HG03442 (cell line): ENCODE results near the gene CLEC3B.

ENCODE experiments used
- ATAC-seq: cut with Tn5 transposase; IDR thresholded peaks from one replicate; pipeline ENCODE4 v1.9.1; 2021; ENCODE audit warnings: mild to moderate bottlenecking, moderate library complexity; ENCODE audit not compliant: unreplicated experiment

CLEC3B gene

DNA sequence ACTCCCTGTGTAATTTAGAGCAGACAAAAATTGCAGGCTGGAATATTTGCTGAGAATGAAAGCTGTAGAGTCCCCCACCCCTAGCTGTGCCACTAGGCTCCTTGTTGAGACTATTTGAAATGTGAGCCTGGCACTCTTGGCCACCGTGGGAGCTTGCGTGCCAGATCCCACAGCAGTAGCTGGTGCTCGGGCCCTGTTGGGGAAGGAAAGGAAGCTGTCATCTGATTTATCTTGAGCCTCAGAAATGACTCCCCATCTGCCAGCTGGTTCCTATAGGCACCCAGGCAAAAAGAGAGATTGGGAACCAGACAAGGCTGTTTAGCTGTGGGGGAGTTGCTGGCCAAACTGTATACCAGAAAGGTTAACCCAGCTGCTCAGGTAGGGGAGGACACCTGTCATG lies 23.4 kb upstream of the CLEC3B start:
- ATAC-seq: no peak

DNA sequence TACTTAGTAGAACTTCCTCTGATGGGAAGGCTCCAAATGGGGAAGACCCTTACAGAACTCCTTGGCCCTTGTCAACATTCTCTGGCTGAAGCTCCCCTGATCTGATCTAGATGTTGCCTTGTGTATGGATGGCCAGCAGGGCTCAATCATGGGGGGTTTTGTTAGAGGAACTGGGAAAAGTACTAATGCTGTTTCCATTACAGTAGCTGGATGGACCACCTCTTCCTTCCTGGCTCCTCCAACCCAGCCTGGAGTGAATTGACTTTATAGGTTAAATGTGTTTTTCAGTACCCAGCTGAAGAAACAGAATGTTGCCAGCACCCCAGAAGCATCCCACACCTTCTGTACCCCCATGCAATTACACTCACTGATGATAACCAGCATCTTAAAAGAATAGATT lies 22.7 kb upstream of the CLEC3B start:
- no peak for ATAC-seq

DNA sequence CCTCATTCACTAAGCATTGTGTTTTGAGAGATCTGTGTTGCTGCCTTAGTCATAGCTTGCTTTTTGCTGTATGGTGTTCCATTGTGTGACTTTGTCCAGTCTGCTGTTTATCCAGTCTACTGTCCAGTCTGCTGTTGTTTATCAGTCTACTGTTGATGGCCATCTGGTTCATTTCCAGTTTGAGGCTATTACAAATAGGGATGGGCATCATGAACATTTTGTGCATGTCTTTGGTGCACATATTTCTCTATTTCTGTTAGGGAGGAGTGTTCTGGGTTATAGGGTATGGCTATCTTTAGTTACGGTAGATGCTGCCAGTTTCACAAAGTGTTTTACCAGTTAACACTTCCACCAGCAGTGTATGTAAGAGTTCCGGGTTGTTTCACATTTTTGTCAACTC lies 22.2 kb upstream of the CLEC3B start:
- ATAC-seq: no peak

DNA sequence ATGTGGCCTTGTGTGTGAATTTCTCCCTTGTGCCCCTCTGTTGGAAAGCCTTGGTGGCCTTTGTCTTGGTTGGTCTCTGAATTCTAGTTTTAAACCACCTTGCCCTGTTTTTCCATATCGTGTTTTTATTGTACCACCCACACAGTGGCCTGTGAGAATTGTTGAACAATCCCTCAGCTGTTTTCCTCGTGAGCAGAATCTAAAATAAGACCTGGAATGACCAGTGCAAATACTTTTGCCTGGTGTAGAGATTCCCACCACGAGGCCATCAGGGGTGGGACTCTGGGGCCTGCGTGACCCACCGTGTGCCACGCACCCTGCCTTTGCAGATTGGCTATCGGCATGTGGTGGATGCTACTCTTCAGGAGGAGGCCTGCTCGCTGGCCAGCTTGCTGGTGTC lies 19.0 kb upstream of the CLEC3B start:
- no peak for ATAC-seq

DNA sequence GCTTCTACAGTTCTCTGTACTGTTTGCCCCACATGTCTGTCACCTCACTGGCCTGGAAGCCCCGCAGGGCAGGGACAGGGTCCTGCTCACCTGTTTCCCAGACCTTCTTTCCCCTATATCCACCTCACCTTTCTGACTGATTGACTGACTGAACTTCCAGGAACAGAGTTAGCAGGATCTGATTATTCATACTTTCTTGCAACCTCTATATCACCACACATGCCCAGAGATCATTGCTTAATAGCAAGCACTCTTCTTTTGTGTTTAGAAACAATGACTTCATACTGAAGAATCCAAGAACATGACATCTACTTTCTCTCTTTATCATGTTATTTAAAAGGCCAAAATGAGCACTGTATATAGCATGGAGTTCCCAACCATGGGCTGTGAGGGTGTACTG lies 18.0 kb upstream of the CLEC3B start:
- no peak for ATAC-seq

DNA sequence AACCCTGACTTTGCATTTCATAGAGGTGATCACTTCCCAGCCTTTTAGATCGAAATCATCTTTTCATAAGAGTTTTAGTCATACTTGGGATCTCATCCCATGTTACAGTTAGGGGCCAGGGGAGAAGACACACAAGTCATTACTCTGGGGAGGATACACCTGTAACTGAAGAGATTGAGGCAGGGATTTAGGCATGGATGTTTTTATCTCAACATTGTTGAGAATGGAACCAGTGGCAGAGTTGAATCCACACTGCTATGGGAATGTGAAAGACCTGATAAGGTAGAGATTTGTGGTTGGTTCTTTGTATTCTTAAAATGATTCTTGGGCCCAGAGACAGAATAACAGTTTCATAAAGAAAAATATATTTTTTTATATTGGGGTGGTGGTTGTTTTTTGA lies 16.2 kb upstream of the CLEC3B start:
- no peak for ATAC-seq

DNA sequence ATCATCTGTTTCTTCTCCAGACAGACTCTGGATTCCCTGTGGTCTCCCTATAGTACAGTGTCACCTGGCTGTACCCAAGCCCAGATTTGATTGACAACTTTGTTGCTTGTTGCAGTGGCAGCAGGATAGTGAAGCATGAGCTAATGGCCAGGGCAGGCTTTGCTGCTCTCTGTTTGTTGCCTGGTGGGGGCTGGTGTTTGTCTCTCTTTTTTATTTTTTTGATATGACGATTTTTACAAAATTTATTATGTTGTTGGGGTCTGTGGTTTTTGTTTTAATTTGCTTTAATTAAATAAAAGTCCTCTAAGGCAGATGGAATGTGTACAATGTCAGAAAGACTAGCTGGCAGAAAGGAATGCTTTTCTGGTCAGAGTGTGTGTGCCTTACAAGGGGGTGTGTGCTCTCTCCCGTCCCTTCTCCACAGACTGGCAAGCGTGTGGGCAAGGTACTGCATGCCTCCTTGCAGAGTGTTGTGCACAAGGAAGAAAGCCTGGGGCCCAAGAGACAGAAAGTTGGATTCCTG lies 15.2 kb upstream of the CLEC3B start:
- ATAC-seq: no peak

DNA sequence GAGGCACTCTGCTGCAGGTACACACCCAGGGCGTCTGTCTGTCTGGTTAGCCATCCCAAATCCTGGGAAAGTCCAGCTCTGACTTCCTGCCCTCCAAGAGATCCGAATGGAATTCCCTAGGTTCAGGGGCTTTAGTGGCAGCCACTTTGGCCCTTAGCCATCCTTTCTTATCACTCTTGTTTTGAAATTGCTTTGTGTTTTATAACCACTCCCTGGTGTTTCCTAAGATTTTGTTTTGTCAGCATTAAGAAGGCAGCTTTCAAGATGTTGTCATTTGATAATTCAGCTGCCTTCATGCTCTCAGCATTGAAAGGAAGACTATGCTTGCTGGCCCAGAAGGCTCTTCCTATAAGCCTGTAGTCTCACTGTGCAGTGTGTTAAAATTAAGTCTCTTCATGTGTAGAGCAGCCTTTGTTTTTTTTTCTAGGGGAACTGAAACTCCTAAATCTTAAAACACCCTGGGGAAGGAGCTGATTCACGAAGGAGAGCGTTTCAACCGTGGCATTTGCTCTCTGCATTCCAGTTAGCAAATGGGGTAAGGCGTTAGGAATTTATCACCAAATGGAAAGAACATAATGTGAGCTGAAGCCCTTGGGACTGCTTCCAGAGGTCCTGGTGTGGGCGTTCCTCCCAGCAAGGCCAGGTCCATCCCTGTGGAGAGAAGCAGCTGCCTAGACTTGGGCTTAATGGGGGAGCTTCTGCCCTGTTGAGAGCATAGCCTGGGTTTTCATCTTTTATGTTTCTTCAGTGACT lies 14.2 kb upstream of the CLEC3B start:
- ATAC-seq: no peak

DNA sequence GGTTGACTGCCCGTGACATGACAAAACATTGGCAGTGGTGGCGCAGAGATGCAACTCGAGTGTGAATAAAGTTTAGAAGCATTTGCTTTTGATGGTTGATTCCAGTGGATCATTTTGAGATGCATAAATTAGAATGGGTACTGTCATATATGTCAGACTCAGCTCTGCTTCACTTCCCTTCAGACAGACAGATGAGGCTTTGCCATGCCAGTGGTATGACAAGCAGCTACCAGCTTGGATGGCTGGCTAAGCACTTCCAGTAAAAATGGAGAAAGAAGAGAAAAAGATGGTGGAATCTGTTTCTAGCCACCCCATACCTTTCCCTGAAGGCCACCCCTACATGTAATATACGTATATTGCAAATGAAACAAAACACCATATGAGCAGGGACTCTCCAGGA lies 13.5 kb upstream of the CLEC3B start:
- ATAC-seq: no peak

DNA sequence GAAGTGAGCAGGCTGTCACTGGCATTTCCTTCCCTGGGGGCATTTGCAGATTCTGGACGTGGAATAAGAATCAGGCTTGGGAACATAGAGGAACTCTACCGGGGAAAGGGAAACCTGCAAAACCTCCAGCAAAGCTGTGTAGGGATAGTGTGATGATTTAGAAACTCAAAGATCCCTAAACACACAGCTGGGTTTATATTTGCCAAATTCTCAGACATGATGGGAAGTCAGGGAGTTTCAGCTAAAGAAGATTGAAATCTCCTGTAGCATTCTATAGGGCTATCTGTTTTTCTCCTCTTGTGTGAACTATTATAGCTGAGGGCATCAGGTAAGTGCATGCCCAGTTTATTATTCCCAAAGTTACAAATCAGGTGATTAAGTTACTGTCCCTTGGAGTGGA lies 9.2 kb upstream of the CLEC3B start:
- no peak for ATAC-seq

DNA sequence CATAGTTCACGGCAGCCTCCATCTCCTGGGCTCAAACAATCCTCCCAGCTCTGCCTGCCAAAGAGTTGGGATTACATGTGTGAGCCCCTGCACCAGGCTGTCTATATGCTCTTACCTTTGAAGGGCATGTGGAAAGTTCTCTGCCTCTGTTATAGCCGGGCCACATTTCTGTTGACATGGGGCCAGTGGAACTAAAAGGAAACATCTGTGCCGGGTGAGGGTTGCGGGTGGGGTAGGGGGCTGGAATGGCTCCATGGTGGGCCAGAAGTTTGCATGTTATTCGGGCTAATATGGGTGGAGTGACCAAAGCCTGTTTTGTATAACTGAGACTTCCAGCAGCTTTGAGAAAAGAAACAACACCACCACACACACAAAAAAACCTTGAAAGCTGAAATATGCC lies 8.3 kb upstream of the CLEC3B start:
- no peak for ATAC-seq

DNA sequence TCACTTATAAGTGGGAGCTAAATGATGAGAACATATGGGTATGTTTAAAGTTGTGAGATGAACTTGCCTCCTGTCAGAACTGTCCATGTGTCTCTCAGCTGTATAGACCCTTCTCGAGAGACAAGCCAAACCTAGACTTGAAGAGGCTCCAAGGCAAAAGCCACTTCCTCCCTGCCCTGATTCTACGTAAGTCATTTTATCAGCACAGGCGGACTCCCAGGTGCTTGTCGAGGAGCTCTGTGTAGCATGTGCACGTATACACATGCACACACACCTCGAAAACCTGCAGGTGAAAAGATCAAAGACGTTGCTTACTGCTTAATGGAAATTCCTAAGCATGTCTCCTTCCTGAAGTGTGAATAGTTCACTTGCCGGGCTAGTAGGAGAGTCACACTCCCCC lies 5.6 kb upstream of the CLEC3B start:
- ATAC-seq: no peak

DNA sequence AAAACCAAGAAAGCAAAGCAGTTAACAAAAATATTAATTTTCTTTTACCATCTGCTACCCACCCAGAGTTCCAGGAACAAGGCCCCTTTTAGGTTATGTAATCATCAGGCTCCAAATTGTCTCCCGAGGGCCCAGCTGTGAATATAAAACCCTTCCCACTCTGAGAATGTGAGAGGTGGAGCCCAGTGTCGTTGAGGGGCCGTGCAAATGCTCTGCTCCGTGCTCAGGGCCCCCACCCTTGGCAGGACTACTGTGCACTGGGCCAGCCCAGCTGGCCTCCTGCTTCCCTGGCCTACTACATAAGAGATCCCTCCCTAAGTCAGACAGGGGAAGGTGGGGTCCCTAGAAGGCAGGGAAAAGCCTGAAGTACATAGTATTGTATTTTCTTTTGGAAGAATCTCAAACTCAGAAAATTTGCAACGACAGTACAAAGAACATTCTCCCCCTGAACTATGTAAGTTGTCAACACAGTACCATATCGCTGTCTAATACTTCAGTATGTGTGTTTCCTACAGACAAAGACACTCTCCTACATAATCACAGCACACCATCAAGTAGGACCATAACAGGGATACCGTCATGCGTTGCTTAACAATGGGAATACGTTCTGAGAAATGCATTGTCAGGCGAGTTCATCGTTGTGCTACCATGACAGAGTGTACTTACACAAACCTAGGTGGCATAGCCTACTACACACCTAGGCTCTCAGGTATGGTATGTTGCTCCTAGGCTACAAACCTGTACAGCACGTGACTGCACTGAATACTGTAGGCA lies 4.4 kb upstream of the CLEC3B start:
- ATAC-seq: no peak

DNA sequence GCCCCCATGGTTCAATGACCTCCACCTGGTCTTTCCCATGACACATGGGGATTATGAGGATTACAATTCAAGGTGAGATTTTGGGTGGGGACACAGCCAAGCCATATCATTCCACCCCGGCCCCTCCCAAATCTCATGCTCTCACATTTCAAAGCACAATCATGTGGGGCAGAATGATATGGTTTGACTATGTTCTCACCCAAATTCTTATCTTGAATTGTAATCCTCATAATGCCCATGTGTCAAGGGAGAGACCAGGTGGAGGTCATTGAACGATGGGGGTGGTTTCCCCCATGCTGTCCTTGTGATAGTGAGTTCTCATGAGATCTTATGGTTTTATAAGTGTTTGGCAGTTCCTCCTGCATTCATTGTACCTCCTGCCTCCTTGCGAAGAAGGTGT lies 2.4 kb upstream of the CLEC3B start:
- no peak for ATAC-seq

DNA sequence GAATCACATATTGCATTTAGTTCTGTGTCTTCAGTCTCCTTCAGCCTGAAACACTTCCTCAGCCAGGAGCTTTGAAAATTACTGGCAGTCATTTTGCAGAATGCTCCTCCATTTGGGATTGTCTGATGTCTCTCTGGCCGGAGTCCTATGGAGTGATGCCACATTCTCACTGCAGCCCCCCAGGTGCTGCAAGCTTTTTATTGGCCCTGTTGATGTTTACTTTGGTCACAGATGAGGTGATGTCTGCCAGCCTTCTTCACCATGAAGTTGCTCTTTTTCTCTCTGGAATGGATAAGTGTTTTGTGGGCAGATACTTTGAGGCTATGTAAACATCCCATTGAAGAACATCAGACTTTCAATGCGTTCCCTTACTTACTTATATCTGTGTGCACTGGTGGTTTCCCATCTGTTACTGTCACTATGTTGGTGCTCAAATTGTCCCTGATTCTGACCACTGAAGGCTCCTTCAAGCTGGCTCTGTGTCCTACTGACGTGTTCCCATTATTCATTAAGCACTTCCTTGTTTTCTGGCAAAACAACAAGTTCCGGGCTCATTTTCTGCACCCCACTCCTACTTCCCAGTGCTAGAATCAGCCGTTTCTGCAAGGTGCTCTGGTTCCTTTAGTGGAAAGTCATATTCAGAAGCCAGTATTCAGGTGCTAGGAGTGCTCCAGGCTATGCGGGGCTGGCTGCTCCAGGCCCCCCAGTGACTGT lies 1.4 kb upstream of the CLEC3B start:
- no peak for ATAC-seq

DNA sequence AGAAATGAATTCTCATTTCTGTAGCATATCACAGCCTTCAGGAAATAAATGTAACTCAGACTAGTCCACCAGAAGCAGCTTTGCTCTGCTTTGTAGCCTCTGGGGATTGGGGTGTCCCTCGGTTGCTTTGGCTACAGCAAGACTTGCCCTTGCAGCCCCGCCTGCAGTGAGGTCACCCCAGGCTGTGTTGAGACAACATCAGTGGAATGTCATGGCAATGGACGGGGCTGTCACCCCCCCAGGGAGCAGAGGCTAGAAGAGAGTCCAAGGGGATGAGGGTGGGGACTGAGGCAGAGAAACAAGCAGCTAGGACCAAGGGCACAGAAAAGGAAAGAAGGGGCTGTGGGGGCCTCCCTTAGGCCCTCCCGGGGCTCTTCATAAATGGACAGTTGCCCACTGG lies 854 bp downstream of the CLEC3B start:
- no peak for ATAC-seq

DNA sequence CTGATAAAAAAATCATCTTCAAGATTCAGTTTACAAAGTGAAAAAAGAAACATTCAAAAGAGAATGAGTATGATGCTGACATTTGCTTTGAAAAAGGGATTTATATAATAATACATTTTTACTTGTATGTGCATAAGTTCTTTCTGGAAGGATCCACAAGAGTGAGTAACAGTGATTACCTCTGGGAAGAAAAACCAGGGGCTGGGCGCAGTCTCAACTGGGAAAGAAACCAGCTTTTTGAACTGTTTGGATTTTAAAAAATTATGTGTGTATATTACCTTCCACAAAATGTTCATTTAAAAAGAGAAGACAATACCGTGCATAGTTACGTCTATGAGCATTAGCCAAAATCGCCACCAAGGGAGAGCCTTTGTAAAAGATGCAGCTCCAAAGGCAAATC lies 1.3 kb downstream of the CLEC3B start:
- ATAC-seq: no peak

DNA sequence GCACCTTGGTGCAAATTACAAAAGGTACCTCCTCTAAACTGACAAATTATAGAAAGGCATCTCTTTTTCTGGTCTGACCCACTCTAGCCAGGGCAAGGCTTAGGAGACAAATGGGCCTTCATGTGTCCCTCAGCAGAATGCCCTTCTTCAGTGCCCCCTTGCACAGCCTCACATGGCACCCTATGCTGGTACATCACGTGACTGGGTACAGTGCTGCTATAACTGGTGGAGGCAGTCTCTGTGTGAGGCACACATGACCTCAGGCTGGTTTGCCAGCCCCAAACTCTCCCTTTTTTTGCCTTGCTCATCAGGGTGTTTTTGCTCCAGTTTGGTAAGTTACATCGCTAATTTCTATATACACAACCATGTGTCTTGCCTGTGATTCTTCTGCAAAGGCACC lies 3.1 kb downstream of the CLEC3B start:
- ATAC-seq: no peak

DNA sequence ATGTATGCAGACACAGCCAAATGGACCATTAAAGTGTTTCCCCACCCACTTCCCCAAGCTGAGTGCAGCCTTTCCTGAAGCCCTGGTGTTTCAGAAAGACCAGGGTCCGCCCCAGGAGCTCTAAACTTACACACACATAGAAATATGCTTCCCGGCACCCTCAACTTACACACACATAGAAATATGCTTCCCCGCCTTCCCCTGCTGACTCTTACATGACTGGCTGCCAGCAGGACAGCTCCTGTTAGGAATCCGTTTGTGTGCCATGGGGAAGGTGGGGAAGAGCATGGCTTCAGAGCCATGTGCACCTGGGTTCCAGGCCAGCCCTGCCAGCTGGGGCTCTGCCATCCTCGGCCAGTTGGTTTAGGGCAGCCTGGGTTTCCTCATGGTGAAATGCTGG lies 3.6 kb downstream of the CLEC3B start:
- no peak for ATAC-seq

DNA sequence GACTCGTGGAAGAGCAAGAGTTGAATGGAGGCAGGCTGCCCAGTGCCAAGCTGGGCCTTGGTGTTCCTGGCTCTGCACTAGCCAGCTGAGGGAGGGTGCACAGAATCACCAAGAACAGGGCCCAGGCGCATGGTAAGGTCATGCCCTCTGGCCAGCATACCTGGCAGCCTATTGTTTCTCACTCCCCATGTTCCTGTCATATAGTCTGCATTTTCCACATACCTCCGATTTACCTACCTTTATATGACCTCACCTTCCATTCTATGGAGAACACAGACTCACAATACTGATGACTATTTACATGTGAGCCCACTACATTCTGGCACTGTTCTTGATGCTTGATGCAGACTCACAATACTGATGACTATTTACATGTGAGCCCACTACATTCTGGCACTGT lies 5.4 kb downstream of the CLEC3B start:
- no peak for ATAC-seq

DNA sequence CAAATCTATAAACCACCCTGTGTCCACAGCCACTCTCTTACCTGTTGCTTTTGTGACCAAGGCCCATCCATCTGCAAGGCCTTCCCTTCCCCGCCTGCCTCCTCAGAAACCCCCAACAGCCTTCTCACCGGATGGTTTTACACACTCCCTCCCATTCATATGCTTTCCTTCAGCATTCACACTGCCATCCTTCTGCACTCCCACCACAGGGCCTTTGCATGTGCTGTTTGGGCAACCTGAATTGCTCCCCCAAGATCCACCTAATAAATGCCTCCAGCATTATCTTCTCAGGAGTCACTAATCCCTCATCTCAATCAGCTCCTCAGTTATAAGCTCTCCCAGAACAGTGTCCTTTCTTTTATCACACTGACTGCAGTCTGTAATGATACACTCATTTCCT lies 6.0 kb downstream of the CLEC3B start:
- ATAC-seq: no peak

DNA sequence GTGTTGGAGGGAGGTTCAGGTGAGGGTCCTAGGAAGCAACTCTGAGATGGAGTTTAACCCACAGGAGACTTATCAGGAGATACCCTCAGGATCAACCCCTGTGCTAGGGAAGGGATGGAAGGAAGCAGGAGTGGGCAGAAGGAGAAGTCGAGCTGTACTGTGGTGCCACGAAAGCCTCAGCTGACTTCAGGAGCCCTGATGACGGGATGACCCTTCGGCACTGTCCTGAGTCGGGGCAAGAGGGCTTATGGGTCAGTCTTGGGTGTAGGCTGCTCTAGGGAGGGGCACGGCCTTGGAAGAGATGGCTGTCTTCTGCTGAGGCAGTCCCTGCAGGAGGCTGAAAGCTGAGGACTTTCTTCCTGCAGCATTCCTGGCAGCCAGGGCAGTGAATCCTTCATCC lies 7.7 kb downstream of the CLEC3B start:
- no peak for ATAC-seq
